PC-3 (cell line): ENCODE data around the gene ALS2CL. TPM values are rescaled to one million over a fixed set of nuclear protein-coding genes. Genes with fewer than 3 reads are reported as not detected.

Experiments
- ATAC-seq: fragments of 200-7000 bp; cut with Tn5 transposase; 2 replicates; pipeline ENCODE4 v1.9.1; 2020; ENCODE audit warnings: mild to moderate bottlenecking, moderate library complexity
- BruUV-seq: library from RNA; stranded (reverse); fragments of 400-500 nt; replicated peaks from 2 replicates; lab custom pipeline; 2021; lab: Mats Ljungman, UMichigan
- CTCF ChIA-PET: fragments of 300-600 bp; sonication (Branson Sonifier 250); formaldehyde crosslinking; loops from one replicate; lab custom pipeline; 2022; ENCODE audit warnings: antibody characterized with exemption; lab: Charles Lee
- POLR2A ChIA-PET: fragments of 300-600 bp; sonication (Branson Sonifier 250); formaldehyde crosslinking; loops from one replicate; lab custom pipeline; 2022; ENCODE audit warnings: antibody characterized with exemption; ENCODE audit not compliant: unreplicated experiment; lab: Charles Lee
- DNase-seq: peaks from one replicate; pipeline ENCODE4 v3.0.0-alpha.2; 2015
- H2AFZ ChIP-seq: fragments of 300-600 bp; sonication (generic); 2 replicates; pipeline ENCODE4 v1.6.0; 2016; ENCODE audit warnings: antibody characterized with exemption, low read length
- H3F3A ChIP-seq: fragments of 300-600 bp; sonication (generic); one replicate; pipeline ENCODE4 v1.6.0; 2017; ENCODE audit warnings: antibody characterized with exemption, low read length, control low read depth, mild to moderate bottlenecking; ENCODE audit not compliant: unreplicated experiment
- H3K27ac ChIP-seq: fragments of 300-600 bp; sonication (generic); 2 replicates; pipeline ENCODE4 v1.5.1; 2016; ENCODE audit warnings: mild to moderate bottlenecking, low read length
- H3K27me3 ChIP-seq: fragments of 300-600 bp; sonication (generic); 2 replicates; pipeline ENCODE4 v1.6.1; 2016; ENCODE audit warnings: low read length, mixed read lengths
- H3K36me3 ChIP-seq: fragments of 300-600 bp; sonication (generic); 2 replicates; pipeline ENCODE4 v1.6.1; 2016; ENCODE audit warnings: low read depth, mixed run types, low read length, mixed read lengths
- H3K4me1 ChIP-seq: fragments of 300-600 bp; sonication (generic); 2 replicates; pipeline ENCODE4 v1.5.1; 2016; ENCODE audit warnings: low read length; ENCODE audit not compliant: insufficient read depth
- H3K4me2 ChIP-seq: fragments of 300-600 bp; sonication (generic); 2 replicates; pipeline ENCODE4 v1.6.0; 2016; ENCODE audit warnings: low read length
- H3K4me3 ChIP-seq: fragments of 300-600 bp; sonication (generic); 2 replicates; pipeline ENCODE4 v1.5.1; 2016; ENCODE audit warnings: mild to moderate bottlenecking, low read length, mixed read lengths
- H3K79me2 ChIP-seq: fragments of 300-600 bp; sonication (generic); 2 replicates; pipeline ENCODE4 v1.6.1; 2017; ENCODE audit warnings: low read length, mixed read lengths
- H3K9ac ChIP-seq: fragments of 300-600 bp; sonication (generic); 2 replicates; pipeline ENCODE4 v1.6.0; 2016; ENCODE audit warnings: mild to moderate bottlenecking, low read length
- H3K9me2 ChIP-seq: fragments of 300-600 bp; sonication (generic); replicated peaks from 2 replicates; pipeline ENCODE4 v1.6.1; 2016; ENCODE audit warnings: mixed run types, low read length, mixed read lengths
- H3K9me3 ChIP-seq: fragments of 300-600 bp; sonication (generic); 2 replicates; pipeline ENCODE4 v1.6.1; 2016; ENCODE audit warnings: low read length, mixed read lengths
- H4K20me1 ChIP-seq: fragments of 300-600 bp; sonication (generic); 2 replicates; pipeline ENCODE4 v1.6.1; 2016; ENCODE audit warnings: low read length, mixed read lengths
- EZH2 ChIP-seq: fragments of 300-600 bp; sonication (generic); IDR thresholded peaks from one replicate; pipeline ENCODE4 v1.6.1; 2017; ENCODE audit warnings: antibody characterized with exemption, mild to moderate bottlenecking, low read length; ENCODE audit not compliant: unreplicated experiment
- EZH2phosphoT487 ChIP-seq: fragments of 300-600 bp; sonication (generic); IDR thresholded peaks from 2 replicates; pipeline ENCODE4 v1.6.1; 2018; ENCODE audit warnings: mild to moderate bottlenecking, antibody characterized with exemption, low read length, borderline replicate concordance
- intact Hi-C: fragments of 100-400 bp; cut with micrococcal nuclease; formaldehyde crosslinking; loops from 2 replicates; pipeline ENCODE4 v1.9.0; 2023
- total RNA-seq: library from RNA; depleted of rRNA; stranded (reverse); fragments of >200 nt; gene quantifications from 2 replicates; pipeline ENCODE4 v1.2.3, GENCODE V29; 2014
- TF ChIP-seq, protein P1 (sequence below): fragments of 300-600 bp; sonication (generic); conservative IDR thresholded peaks from 2 replicates; pipeline ENCODE4 v1.5.1; 2017; ENCODE audit warnings: antibody characterized with exemption, low read depth, mild to moderate bottlenecking, low read length

The ALS2CL gene
- total RNA-seq, 1 experiment from 2014 or later = 30.1 TPM

DNA sequence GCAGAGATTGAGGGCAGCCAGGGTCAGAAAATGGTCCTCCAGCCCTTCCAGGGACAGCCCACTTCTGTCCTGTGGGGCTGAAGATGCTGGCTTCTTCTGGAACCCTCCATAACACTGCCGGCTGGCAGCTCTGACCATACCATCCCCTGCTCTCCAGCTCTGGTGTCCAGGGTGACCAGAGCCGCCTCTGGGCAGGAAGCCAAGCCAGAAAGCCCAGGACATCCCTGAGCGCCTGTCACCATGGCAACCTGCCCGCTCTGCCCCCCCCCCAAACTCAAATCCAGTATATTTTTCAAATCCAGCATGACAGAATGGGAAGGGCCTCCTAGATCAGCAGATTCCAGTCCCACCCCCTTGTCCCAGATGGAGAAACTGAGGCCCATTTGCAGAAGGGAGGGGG, 7.3 kb upstream of the ALS2CL start:
- Histone ChIP-seq H3K4me3 (no peak overlapping the region), H3K4me1 (peaks cover 2% of the 10 kb centered on the region), H3K4me2 (no peak overlapping the region), H3K9me2 (no peaks in the 10 kb centered on the region), H3K9ac (no peak overlapping the region), H3K79me2 (no peaks in the 10 kb centered on the region), H3K36me3 (no peaks in the 10 kb centered on the region), H3K9me3 (no peaks in the 10 kb centered on the region), H2AFZ (no peak overlapping the region), H3K27me3 (no peaks in the 10 kb centered on the region), H4K20me1 (no peaks in the 10 kb centered on the region), H3F3A (no peaks in the 10 kb centered on the region), H3K27ac (no peak overlapping the region)
- POLR2A ChIA-PET = no interaction called here
- CTCF ChIA-PET = no interaction called here
- DNase-seq = no peak
- no peak for ATAC-seq
- intact Hi-C loops = no loop called here
- TF ChIP-seq EZH2 (no peak), EZH2phosphoT487 (no peak)
- TF ChIP-seq, protein P1, sequence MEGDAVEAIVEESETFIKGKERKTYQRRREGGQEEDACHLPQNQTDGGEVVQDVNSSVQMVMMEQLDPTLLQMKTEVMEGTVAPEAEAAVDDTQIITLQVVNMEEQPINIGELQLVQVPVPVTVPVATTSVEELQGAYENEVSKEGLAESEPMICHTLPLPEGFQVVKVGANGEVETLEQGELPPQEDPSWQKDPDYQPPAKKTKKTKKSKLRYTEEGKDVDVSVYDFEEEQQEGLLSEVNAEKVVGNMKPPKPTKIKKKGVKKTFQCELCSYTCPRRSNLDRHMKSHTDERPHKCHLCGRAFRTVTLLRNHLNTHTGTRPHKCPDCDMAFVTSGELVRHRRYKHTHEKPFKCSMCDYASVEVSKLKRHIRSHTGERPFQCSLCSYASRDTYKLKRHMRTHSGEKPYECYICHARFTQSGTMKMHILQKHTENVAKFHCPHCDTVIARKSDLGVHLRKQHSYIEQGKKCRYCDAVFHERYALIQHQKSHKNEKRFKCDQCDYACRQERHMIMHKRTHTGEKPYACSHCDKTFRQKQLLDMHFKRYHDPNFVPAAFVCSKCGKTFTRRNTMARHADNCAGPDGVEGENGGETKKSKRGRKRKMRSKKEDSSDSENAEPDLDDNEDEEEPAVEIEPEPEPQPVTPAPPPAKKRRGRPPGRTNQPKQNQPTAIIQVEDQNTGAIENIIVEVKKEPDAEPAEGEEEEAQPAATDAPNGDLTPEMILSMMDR = no peak
- no TSS peak for BruUV-seq

- H3K79me2 ChIP-seq = no peaks in the 10 kb centered on the region
- peaks cover 3% of the 10 kb centered on the region; the same call in 1 of the 2 replicates for H3K4me1 ChIP-seq
- H3F3A ChIP-seq = no peaks in the 10 kb centered on the region
- H3K27me3 ChIP-seq = no peaks in the 10 kb centered on the region
- H3K9me3 ChIP-seq = no peaks in the 10 kb centered on the region
- no peak overlapping the region for H3K9ac ChIP-seq
- ChIA-PET POLR2A (no interaction called here), CTCF (interaction anchor here (0.7 kb wide), 1 partner anchor 1620 kb away, joined by 8 read pairs; no protein-coding TSS in a partner anchor)
- no peak overlapping the region for H3K4me3 ChIP-seq
- H3K4me2 ChIP-seq = no peak overlapping the region
- H3K9me2 ChIP-seq = no peaks in the 10 kb centered on the region
- intact Hi-C loops = no loop called here
- BruUV-seq = no TSS peak
- no peak overlapping the region for H3K27ac ChIP-seq
- ATAC-seq (no peak), DNase-seq (no peak)
- no peak for TF ChIP-seq EZH2phosphoT487
- no peak for TF ChIP-seq EZH2
- TF ChIP-seq, protein P1 = no peak
- H4K20me1 ChIP-seq = no peaks in the 10 kb centered on the region
- no peak overlapping the region for H2AFZ ChIP-seq
- no peaks in the 10 kb centered on the region for H3K36me3 ChIP-seq
These were observed 6.4 kb upstream of the ALS2CL start for GRCh38 chr3:46699676-46700523.
